Measurements from ENCODE around the gene TIGIT.
"Not testable (repeated sequence)": the region's sequence is repeated elsewhere in the genome, so short reads cannot be mapped to it uniquely, and the experiment has no call there.

Gene TIGIT

DNA sequence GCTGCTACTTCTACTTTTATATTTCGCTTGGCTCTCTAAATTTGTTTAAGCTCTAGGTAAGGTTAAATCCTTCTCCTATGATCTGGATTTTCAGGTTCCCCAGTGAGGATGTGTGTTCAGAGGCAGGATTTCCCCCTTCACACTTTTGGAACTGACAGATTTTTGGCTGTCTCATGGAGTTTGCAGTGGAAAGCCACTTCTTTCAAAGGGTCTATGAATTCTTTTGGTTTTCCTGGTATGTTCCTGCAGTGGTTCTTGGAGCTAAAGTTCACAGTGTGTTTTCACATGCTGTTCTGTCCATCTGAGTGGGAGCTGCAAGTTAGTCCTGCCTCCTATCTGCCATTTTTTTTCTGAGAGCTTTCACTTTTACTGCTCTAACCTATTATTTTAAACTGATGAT, 21.6 kb upstream of the TIGIT start:
- DNase-seq: no peak
- Histone ChIP-seq H3K27ac (no peak overlapping the region), H3K36me3 (no peaks in the 10 kb centered on the region), H3K27me3 (ENCODE audit: insufficient read depth, low read depth, severe bottlenecking) (peaks cover 11% of the 10 kb centered on the region), H3K4me3 (ENCODE audit: low read depth, low read length) (no peak overlapping the region), H3K9me3 (ENCODE audit: severe bottlenecking) (no peaks in the 10 kb centered on the region)
- TF ChIP-seq, protein P1, sequence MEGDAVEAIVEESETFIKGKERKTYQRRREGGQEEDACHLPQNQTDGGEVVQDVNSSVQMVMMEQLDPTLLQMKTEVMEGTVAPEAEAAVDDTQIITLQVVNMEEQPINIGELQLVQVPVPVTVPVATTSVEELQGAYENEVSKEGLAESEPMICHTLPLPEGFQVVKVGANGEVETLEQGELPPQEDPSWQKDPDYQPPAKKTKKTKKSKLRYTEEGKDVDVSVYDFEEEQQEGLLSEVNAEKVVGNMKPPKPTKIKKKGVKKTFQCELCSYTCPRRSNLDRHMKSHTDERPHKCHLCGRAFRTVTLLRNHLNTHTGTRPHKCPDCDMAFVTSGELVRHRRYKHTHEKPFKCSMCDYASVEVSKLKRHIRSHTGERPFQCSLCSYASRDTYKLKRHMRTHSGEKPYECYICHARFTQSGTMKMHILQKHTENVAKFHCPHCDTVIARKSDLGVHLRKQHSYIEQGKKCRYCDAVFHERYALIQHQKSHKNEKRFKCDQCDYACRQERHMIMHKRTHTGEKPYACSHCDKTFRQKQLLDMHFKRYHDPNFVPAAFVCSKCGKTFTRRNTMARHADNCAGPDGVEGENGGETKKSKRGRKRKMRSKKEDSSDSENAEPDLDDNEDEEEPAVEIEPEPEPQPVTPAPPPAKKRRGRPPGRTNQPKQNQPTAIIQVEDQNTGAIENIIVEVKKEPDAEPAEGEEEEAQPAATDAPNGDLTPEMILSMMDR (IDR thresholded peaks at IDR 0.05; ENCODE audit: low read depth, low read length): no peak

DNA sequence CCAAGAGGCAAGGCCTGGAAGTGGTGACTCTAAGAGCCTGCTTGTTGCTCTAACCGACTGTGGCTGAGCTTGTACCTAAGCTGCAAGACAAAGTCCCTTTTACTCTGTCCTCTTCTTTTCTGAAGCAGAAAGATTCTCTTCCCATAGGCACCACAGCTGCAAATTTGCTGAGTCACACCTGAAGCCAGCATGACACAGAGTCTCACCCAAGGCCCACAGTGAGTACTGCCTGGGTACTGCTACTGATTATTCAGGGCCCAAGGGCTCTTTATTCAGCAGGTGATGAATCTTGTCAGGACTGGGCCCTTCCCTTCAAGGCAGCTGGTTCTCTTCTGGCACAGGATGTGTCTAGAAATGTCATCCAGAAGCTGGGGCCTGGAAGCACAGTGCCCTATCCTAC, 18.9 kb upstream of the TIGIT start:
- no peak for DNase-seq
- peaks cover 11% of the 10 kb centered on the region for H3K27me3 ChIP-seq (ENCODE audit: insufficient read depth, low read depth, severe bottlenecking)
- H3K9me3 ChIP-seq (ENCODE audit: severe bottlenecking): no peaks in the 10 kb centered on the region

DNA sequence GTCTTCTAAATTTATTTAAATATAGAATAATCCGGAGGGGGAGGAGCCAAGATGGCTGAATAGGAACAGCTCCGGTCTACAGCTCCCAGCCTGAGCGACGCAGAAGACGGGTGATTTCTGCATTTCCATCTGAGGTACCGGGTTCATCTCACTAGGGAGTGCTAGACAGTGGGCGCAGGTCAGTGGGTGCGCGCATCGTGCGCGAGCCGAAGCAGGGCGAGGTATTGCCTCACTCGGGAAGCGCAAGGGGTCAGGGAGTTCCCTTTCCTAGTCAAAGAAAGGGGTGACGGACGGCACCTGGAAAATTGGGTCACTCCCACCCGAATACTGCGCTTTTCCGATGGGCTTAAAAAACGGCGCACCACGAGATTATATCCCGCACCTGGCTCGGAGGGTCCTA, 17.0 kb upstream of the TIGIT start:
- not testable (repeated sequence) for H3K4me3 ChIP-seq (ENCODE audit: low read depth, low read length); DNase-seq; H3K36me3 ChIP-seq; H3K9me3 ChIP-seq (ENCODE audit: severe bottlenecking); H3K27ac ChIP-seq
- H3K27me3 ChIP-seq (ENCODE audit: insufficient read depth, low read depth, severe bottlenecking): peaks cover 11% of the 10 kb centered on the region

More for the DNA sequence above, 18.9 kb upstream of the TIGIT start:
- TF ChIP-seq, protein P1 (IDR thresholded peaks at IDR 0.05; ENCODE audit: low read depth, low read length): no peak
- H3K36me3 ChIP-seq: no peaks in the 10 kb centered on the region
- H3K27ac ChIP-seq: no peak overlapping the region
- H3K4me3 ChIP-seq (ENCODE audit: low read depth, low read length): no peak overlapping the region

DNA sequence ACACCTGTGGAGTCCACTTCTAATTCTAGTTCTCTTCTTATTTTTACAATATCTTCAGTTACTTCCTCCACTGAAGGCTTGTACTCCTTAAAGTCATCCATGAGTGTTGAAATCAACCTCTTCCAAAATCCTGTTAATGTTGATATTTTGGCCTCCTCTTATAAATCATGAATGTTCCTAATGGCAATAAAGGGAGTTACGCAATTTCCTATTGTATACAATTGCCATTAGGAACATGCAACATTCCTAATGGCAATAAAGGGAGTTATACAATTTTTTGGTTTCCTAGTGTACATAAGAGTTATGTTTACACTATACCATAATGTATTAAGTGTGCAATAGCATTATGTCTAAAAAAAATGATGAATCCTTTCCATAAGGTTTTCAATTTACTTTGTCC, 9.2 kb upstream of the TIGIT start:
- Histone ChIP-seq H3K36me3 (no peaks in the 10 kb centered on the region), H3K9me3 (ENCODE audit: severe bottlenecking) (no peaks in the 10 kb centered on the region), H3K27ac (no peak overlapping the region), H3K27me3 (ENCODE audit: insufficient read depth, low read depth, severe bottlenecking) (no peaks in the 10 kb centered on the region), H3K4me3 (ENCODE audit: low read depth, low read length) (no peak overlapping the region)
- TF ChIP-seq, protein P1 (IDR thresholded peaks at IDR 0.05; ENCODE audit: low read depth, low read length): no peak
- no peak for DNase-seq

DNA sequence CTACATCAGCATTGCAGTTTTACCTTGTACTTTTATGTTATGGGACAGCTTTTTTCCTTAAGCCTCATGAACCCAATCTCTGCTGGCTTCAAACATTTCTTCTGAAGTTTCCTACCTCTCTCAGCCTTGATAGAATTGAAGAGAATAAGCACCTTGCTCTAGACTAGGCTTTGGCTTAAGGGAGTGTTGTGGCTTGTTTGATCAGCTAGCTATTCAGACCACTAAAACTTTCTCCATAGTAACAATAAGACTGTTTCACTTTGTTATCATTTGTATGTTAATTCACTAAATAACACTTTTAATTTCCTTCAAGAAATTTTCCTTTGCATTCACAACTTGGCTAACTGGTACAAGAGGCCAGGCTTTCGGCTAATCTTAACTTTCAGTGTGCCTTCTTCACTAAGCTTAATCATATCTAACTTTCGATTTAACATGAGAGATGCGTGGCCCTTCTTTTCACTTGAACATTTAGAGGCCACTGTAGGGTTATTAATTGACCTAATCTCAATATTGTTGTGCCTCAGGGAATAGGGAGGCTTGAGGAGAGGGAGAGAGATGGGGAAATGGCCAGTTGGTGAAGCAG, 8.1 kb upstream of the TIGIT start:
- Histone ChIP-seq H3K4me3 (ENCODE audit: low read depth, low read length) (no peak overlapping the region), H3K27ac (no peak overlapping the region), H3K36me3 (no peaks in the 10 kb centered on the region), H3K27me3 (ENCODE audit: insufficient read depth, low read depth, severe bottlenecking) (peaks cover 2% of the 10 kb centered on the region), H3K9me3 (ENCODE audit: severe bottlenecking) (no peaks in the 10 kb centered on the region)
- DNase-seq: no peak
- TF ChIP-seq, protein P1 (IDR thresholded peaks at IDR 0.05; ENCODE audit: low read depth, low read length): no peak

DNA sequence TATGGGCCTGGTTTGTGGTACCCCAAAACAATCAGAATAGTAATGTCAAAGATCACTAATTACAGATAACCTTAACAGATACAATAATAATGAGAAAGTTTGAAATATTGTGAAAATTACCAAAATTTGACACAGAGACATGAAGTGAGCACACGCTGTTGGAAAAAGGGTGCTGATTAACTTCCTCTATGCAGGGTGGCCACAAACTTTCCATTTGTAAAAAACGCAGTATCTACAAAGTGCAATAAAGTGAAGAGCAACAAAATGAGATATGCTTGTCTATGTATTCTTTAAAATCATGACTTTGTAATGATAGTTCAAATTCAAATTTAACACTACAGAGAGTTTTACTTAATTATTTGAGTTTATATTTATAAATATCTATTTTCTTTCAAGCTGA, 7.6 kb upstream of the TIGIT start:
- TF ChIP-seq, protein P1 (IDR thresholded peaks at IDR 0.05; ENCODE audit: low read depth, low read length): no peak
- no peak overlapping the region for H3K4me3 ChIP-seq (ENCODE audit: low read depth, low read length)
- H3K9me3 ChIP-seq (ENCODE audit: severe bottlenecking): no peaks in the 10 kb centered on the region

More for the DNA sequence above, 7.6 kb upstream of the TIGIT start:
- H3K36me3 ChIP-seq: no peaks in the 10 kb centered on the region
- no peak for DNase-seq
- H3K27ac ChIP-seq: no peak overlapping the region
- peaks cover 2% of the 10 kb centered on the region for H3K27me3 ChIP-seq (ENCODE audit: insufficient read depth, low read depth, severe bottlenecking)
